ENCODE results near the gene ADAD2. TPM values are rescaled to one million over a fixed set of nuclear protein-coding genes. Genes with fewer than 3 reads are reported as not detected.

The ADAD2 gene
- total and polyA plus RNA-seq, 10 of the 15 experiments (the other 5 are each of a cell fraction or from before 2014, with no cell fraction given), result 0.44 to 0.68 (median 0.51) TPM; not detected in 7

GRCh38 chr16:84186685-84187437 is 4.1 kb upstream of the ADAD2 start, which contains the start of gene TAF1C (continued):
- TF ChIP-seq ZBTB40 (IDR thresholded peaks at IDR 0.05; ENCODE audit: borderline replicate concordance) (peak; percentile 96), ASH2L (IDR thresholded peaks at IDR 0.05; ENCODE audit: borderline replicate concordance, low read depth) (peak; percentile 84; the same call in 1 of the 2 replicates), CBX3 (IDR thresholded peaks at IDR 0.05; ENCODE audit: borderline replicate concordance, low read depth) (no peak), SIX5 (IDR thresholded peaks at IDR 0.05; ENCODE audit: low read depth, low read length, severe bottlenecking) (peak; percentile 38), KLF5 (IDR thresholded peaks at IDR 0.05; ENCODE audit: partially characterized antibody) (peak; percentile 80), DPF2 (IDR thresholded peaks at IDR 0.05) (peak; percentile 61), ZZZ3 (IDR thresholded peaks at IDR 0.05; ENCODE audit: control insufficient read depth, insufficient read length, low read depth) (no peak), E4F1 (IDR thresholded peaks at IDR 0.05; ENCODE audit: borderline replicate concordance, partially characterized antibody) (peak; percentile 29), RELB (IDR thresholded peaks at IDR 0.05; ENCODE audit: low read depth) (0 out of 2 replicates have a peak, but pooled peaks have one; percentile 50), ETV6 (conservative IDR thresholded peaks at IDR 0.05 in 1 of 2, IDR thresholded peaks at IDR 0.05 in 1 of 2; ENCODE audit: borderline replicate concordance in 1 of 2, low read depth in 1 of 2) (no peak), ZSCAN29 (IDR thresholded peaks at IDR 0.05) (no peak), PAX8 (IDR thresholded peaks at IDR 0.05) (no peak), ESRRA (IDR thresholded peaks at IDR 0.05; ENCODE audit: low read length) (no peak), CHD2 (IDR thresholded peaks at IDR 0.05; ENCODE audit: borderline replicate concordance, low read depth, low read length) (peak; percentile 45; the same call in 1 of the 2 replicates), BACH1 (IDR thresholded peaks at IDR 0.05; ENCODE audit: borderline replicate concordance) (peak; percentile 69; the same call in 1 of the 2 replicates), IRF4 (IDR thresholded peaks at IDR 0.05; ENCODE audit: low read depth, low read length) (peak; percentile 29; the same call in 1 of the 2 replicates), ZNF207 (IDR thresholded peaks at IDR 0.05; ENCODE audit: borderline replicate concordance) (peak; percentile 94), NFXL1 (IDR thresholded peaks at IDR 0.05; ENCODE audit: borderline replicate concordance) (no peak), HDAC2 (IDR thresholded peaks at IDR 0.05) (no peak), BRCA1 (IDR thresholded peaks at IDR 0.05; ENCODE audit: low read depth, low read length) (0 out of 2 replicates have a peak, but pooled peaks have one; percentile 24), CREB1 (IDR thresholded peaks at IDR 0.05; ENCODE audit: low read depth) (no peak; the same call in 1 of the 2 replicates), BCL11A (IDR thresholded peaks at IDR 0.05; ENCODE audit: low read depth, low read length) (0 out of 2 replicates have a peak, but pooled peaks have one; percentile 20)

Data from GM12878 (cell line).